T-helper 1 cell treated with Interleukin-12 subunit alpha and Interleukin-12 subunit beta and Interleukin-4 antibody, amounts not matched to agents 30 ng/mL and 1 ng/mL, for 36 hours (primary cell): ENCODE results near the gene TSHZ2. TPM values are rescaled to one million over a fixed set of nuclear protein-coding genes. Genes with fewer than 3 reads are reported as not detected.

ENCODE experiments used
- intact Hi-C: fragments of 100-400 bp; cut with micrococcal nuclease; formaldehyde crosslinking; loops from one replicate; pipeline ENCODE4 v1.15.1; 2024
- total RNA-seq: library from RNA; stranded (reverse); gene quantifications from 2 replicates; pipeline ENCODE4 v1.2.3, GENCODE V29; 2022

Gene TSHZ2
- total RNA-seq, 1 donor from 2014 or later = 28.4 TPM

GRCh38 chr20:53331151-53331973 is 359.2 kb downstream of the TSHZ2 start:
- intact Hi-C loops = no loop called here

DNA sequence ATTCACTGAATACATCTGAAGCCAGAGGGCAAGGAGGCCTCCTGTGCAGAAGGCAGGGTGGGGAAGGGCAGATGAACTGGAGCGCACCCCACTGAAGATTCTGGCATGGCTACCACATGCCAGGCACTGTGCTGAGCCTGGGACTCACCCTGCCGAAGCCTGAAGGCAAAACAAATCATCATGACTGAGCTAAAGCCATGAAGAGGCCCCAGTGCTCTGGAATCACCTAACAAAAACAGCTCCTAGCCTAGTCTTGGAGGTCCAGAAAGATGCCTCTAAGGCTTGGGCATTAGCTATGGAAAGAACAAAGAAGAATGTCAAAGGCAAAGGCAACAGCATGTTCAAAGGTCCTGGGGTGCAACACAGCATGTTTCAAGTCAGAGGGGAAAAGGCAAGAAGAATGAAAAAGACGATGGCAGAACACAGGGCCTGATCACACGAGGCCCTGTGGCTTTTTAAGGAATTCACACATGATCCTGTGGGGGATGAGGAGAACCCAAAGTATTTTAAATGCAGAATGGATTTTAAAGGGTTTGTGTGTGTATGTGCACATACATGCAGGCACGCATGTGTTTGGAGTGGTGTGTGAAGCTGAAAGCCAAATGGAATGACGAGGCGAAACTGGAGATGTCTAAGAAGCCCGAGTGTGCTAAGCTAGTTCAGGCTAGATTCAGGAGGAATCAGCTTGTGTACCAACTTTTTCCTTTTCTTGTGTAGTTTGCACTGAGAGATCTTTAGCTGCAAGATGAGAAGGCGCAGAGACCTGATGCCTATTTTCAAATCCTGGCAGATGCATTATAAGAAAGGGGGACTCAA is 360.1 kb downstream of the TSHZ2 start:
- intact Hi-C loops = no loop called here

GRCh38 chr20:53334861-53335260 is 362.7 kb downstream of the TSHZ2 start:
- intact Hi-C loops = no loop called here

DNA sequence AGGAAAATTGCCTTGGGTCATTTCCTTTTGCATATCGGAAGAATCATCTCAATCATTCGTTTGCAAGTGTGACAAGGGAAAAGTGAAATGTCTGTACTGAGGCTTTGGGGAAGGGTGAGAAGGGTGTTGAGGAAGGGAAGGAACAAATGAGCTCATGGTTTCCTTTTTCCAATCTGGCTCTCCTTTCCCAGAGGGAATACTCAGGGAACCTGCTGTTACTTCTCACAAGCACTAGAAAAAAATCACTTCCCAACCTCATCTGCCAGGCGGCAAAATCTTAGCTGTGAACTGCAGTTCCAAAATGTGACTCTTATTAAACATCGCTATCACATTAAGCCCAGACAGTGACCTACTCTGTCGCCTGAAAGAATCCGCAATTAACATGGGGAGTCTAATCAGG is 363.4 kb downstream of the TSHZ2 start:
- intact Hi-C loops = no loop called here

- intact Hi-C loops = no loop called here
Measured at GRCh38 chr20:53336892-53337291, 364.7 kb downstream of the TSHZ2 start.

- intact Hi-C loops = no loop called here
Measured at GRCh38 chr20:53337390-53338101, 365.4 kb downstream of the TSHZ2 start.

DNA sequence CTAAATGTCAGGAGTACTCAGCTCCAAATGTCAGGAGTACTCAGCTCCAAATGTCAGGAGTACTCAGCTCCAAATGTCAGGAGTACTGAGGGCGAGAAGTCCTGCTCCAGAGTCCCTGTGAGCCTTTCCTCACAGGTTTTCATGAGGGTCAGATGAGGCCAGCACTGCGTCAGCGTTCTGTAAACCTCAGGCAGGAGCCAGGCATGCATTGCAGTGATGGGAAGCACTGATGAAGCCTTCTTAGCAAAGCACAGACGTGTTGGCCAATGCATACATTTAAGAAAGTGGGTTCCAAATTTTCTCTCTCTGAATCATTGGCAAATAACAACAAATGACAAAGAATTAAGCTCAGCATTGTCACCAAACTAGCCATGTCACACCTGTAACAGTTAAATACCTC is 366.6 kb downstream of the TSHZ2 start:
- intact Hi-C loops = no loop called here

- intact Hi-C loops = no loop called here
Measured at GRCh38 chr20:53342429-53342828, 370.3 kb downstream of the TSHZ2 start.

DNA sequence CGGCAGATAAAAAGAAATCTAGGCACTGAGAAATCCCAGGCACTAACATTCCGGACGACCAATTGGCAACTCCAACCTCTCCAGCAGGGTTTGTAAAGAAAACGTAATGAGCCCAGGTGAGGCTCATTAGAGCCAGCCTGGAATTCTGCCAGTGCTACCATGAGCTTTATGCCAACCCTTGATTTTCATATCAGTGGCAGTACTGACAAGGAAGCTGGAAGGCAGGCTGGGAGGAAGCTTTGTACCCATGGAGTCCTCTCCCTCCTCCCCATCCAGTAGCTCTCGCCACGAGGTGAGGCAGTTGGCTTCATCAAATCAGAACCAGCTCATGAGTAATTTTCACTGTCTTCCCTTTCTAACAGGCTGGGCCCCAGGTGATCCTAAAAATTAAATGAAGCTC is 371.3 kb downstream of the TSHZ2 start:
- intact Hi-C loops = no loop called here

DNA sequence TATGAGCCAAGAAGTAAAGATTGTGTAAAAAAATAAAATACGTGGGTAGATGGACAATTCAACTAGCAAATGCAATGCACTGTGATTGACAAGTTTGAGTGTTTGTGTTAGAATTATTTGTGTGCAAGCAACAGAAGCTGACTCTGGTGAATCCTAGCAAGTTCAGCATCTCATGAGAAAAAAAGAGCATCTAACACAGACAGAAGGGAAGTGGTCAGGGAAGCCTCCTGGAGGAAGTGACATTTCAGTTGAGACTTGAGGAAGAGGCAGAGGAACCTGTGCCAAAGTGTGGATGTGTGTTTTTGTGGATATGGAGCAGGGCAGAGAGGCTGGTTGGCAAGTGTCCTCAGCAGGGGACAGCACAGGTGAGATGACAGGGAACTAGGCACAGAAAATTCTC is 372.7 kb downstream of the TSHZ2 start:
- intact Hi-C loops = no loop called here

GRCh38 chr20:53345536-53346334 is 373.6 kb downstream of the TSHZ2 start:
- intact Hi-C loops = no loop called here

DNA sequence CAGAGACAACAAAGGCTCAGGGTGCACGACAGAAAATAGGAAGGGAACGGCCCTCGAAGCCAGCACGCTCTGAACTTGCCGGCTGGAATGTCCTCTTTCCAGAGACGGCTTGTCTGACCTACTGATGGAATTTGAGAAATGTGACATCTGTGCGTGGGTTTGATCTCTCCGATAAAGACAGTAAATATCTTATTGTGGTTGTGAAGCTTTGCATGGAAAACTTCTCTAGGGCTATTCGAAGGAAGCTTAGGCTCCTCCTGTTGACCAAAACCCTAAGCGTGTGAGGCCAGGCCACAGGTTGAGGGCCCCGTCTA is 374.1 kb downstream of the TSHZ2 start:
- intact Hi-C loops = no loop called here

DNA sequence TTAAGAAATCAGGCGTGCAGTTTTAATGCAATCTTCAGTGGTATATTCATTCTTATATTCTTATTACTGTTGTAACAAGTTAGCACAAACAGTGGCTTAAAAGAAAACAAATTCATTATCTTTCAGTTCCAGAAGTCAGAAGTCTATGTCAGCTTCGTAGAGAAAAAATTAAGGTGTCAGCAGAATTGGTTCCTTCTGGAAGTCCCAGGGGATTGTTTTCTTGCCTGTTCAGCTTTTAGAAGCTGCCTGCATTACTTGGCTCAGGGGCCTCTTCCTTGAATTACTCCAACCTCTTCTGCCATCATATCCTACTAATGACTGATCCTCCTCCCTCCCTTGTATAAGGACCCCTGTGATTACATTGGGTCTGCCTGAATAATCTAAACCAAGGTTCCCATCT is 377.6 kb downstream of the TSHZ2 start:
- intact Hi-C loops = no loop called here

DNA sequence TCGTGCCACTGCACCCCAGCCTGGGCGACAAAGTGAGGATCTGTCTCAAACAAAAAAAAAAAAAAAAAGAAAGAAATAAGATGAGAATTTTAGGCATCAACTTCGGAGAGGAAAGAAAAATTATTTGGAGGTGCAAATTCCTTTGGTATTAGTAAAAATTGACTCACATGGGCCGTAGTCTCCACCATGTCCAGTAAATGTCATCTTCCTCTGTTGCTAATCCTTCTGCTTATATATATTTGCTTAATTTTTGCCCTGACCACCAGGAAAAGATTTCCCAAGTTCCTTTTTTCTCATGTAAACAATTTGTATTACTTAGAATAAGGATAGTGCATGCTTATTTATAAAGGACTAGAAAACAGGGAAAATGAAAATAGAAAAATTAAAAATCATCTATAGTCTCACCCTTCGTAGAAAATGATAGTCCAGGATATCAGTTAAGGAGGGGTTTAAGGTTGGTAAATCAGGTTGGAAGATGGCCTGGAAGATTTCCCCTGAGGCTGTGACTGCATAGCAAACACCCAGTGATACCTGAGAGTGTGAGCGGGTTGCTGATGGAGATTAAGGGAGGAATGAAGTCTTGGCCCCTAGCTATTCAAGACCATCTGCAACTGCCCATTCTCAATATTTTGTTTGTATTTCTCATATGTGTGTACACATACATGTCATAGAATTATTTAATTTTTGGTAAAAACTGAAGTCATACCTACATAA is 380.7 kb downstream of the TSHZ2 start:
- intact Hi-C loops = no loop called here

DNA sequence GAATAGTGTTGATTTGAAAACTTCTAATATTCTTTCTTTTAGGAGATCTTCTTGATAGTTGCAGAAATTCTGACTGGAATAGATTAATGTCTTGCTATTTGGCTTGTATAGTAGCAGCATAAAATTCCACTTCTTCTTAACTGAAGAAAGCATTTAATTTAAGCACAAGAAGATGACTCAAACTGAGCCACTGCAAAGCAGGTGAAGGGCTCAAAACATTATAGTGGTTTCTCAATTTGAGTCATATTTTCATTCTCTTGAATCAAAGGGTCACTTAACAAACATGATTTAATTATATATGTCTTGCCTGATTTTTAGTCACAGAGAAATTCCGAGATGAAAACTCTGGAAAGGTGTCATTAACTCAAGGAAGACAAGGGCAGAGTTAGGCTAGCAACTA is 382.2 kb downstream of the TSHZ2 start:
- intact Hi-C loops = no loop called here

DNA sequence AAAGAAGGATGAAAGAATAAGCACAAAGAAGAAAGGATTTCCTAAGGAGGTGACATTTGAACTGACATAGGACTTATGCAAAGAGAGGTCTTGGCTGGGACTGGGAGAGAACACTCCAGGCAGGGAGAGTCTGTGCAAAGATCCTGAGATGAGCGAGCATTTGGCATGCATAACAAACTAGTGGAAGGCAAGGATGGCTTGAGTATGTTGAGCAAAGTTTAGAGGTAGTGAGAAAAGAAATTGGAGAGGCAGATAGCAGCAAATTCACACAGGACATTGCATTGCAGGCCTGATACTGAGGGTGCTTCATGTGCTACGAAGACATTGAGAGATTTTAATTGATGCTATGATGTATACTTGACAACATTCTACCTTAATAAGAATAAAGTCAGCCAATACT is 383.6 kb downstream of the TSHZ2 start:
- intact Hi-C loops = no loop called here

DNA sequence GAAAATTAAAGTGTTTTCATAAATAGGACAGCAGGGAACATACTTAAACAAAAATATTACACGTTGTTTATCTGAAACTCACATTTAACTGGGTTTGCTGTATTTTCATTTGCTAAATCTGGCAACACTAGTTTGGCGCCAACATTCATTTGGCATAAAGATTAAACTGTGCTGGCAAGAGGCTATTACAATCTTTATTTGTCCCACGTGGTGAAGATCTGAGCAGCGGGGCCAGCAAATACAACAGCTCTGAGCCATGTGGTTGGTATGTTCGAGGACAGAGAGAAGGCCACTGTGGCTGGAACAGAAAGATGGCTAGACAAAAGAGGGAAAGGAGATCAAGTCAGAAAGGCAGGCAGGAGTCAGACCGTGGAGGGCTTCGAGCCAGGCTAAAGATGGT is 387.3 kb downstream of the TSHZ2 start:
- intact Hi-C loops = no loop called here

DNA sequence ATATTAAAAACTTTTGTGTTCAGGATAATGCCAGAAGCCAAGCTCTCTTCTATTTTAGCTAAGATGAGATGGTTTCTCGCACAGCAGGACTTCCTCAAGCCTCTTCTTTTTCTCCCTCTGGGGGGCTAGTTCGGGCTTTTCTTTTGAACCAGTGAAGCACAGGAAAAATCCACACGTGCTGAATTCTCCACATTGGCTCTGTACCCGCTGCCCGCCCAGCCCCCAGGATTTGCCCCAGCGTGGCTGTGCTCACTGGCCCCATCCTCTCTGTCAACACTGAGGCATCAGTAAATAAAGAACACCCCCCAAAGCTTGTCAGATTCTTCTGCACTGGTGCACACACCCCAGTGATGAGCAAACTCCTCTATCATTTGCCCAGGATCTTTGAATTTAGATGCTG is 388.7 kb downstream of the TSHZ2 start:
- intact Hi-C loops = no loop called here

- intact Hi-C loops = no loop called here
Measured at GRCh38 chr20:53362736-53363135, 390.6 kb downstream of the TSHZ2 start.

GRCh38 chr20:53364646-53365045 is 392.5 kb downstream of the TSHZ2 start:
- intact Hi-C loops = no loop called here

DNA sequence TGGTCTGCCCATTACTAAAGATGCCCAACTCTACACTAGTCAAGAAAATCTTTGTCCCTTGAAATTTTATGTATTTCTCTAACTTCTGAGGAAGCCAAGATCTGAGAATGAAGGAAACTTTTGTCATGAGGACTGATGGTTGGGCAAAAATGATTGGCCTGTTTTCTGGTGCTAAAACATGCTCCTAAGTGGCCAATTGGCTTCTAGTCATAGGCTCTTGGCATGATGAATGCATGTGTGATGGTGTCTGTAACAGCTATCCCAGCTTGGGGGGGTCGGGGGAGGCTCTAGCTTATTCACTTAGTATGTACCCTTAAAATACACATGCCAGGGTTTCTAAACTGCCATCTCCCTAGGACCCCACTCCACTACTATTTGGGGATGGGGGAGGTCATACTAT is 392.9 kb downstream of the TSHZ2 start:
- intact Hi-C loops = no loop called here
